Measurements from ENCODE around the gene ARHGEF7. TPM values are rescaled to one million over a fixed set of nuclear protein-coding genes. Genes with fewer than 3 reads are reported as not detected.

Gene ARHGEF7
- total RNA-seq, 1 experiment from 2014 or later = 21.6 TPM

DNA sequence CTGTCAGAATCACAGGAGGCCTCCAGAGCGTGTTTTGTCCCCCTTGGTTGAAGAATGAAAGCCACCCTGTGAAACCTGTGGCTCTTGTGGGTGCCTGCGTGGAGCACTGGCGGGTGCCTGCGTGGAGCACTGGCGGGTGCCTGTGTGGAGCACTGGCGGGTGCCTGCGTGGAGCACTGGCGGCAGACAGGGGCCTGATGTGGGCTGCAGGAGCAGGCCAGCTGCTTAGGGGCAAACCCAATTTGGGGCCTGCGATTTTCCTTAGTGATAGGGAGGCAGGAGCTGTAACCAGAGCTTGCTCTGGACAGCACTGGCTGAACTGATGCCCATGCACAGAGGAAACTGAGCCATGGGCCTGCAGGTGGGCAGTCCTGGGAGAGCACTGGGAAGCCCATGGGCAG, 24.3 kb downstream of the ARHGEF7 start:
- no peak for DNase-seq (ENCODE audit: low read depth)

DNA sequence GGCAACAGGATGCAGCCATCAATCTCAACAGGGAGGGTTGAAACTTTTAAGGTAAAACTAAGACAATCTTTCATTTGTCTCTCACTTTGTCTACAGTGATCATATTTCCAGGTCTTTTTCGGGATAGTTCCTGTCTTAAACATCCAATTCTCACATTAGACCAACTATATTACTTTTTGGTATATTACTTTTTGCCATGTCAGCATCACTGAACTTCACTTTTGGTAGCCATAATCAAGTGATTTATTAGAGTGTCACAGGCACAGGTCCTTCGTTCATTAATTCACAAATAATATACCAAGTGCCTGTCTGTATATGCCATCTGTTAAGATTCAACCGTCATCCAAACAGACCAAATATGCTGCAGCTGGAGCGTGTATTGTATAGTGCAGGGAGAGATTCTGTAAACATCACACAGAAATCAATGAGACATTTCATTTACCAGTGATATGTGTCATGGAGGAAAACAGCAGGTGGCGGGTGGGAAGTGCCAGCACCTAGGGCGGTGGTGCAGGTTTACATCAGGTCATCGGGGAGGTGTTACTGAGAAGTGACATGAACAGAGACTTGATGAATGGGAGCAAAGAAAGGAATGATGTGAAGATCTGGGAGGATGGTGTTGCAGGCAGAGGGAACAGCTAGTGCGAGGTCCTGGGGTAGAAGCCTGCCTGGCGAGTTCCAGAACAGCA, 24.9 kb downstream of the ARHGEF7 start:
- DNase-seq (ENCODE audit: low read depth) = no peak

DNA sequence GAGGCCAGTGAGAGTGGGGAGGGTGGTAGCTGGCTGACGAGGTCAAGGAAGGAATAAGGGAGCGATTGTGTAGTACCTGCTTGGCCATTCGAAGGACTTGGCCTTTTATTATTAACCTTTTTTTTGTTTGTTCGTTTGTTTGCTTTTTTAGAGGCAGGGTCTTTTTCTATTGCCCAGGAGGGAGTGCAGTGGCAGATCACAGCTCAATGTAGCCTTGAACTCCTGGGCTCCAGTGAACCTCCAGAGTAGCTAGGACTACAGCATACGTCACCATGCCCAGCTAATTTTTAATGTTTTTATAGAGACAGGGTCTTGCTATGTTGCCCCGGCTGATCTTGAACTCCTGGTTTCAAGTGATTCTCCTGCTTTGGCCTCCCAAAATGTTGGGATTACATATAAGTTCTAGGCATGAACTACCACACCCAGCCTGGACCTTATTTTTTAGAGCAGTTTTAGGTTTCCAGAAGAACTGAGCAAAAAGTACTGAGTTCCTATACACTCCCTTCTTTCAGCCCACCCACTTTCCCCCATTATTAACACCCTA, 25.5 kb downstream of the ARHGEF7 start:
- DNase-seq (ENCODE audit: low read depth) = no peak

- no peak for DNase-seq (ENCODE audit: low read depth)
These were observed 27.4 kb downstream of the ARHGEF7 start for GRCh38 chr13:111142472-111142871.

- DNase-seq (ENCODE audit: low read depth) = no peak
These were observed 28.9 kb downstream of the ARHGEF7 start for GRCh38 chr13:111143865-111144540.

DNA sequence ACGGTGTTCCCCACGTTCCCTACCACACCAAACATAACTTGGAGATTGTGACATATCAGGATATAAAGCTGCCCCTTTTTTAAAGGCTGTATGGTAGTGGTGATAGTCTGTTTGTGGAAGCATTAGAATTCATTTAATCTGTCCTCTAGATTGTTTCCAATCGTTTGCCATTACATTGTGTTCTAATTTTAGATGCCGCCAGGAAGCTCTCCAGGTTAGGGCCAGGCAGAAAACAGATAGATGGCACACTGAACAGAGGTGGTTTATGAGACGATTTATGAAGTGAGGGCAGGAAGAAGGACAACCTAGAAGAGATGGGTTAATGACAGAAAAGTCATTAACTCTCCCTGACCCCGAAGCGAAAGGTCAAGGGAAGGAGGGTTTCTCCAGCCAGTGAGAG, 30.0 kb downstream of the ARHGEF7 start:
- DNase-seq (ENCODE audit: low read depth) = no peak

DNA sequence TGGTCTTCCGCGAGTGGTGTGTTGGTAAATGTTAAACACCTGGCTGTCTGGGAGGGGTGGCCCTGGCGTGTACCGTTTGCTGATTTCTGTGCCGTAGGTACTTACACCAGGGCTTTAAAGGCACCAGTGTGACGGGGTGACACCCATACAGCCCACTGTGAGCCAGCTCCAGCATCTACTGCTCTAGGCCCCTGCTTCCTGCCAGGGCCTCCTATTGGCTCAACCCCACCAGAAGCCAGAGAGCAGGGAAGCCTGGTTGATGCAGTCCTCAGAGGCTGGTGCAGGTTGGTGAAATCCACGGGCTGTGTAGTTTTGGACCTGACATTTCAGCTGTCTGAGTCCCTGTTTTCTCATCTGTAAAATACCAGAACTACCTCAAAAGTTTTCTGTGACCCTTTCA, 30.4 kb downstream of the ARHGEF7 start:
- DNase-seq (ENCODE audit: low read depth) = no peak

- DNase-seq (ENCODE audit: low read depth) = no peak
These were observed 37.7 kb downstream of the ARHGEF7 start for GRCh38 chr13:111152844-111153243.

DNA sequence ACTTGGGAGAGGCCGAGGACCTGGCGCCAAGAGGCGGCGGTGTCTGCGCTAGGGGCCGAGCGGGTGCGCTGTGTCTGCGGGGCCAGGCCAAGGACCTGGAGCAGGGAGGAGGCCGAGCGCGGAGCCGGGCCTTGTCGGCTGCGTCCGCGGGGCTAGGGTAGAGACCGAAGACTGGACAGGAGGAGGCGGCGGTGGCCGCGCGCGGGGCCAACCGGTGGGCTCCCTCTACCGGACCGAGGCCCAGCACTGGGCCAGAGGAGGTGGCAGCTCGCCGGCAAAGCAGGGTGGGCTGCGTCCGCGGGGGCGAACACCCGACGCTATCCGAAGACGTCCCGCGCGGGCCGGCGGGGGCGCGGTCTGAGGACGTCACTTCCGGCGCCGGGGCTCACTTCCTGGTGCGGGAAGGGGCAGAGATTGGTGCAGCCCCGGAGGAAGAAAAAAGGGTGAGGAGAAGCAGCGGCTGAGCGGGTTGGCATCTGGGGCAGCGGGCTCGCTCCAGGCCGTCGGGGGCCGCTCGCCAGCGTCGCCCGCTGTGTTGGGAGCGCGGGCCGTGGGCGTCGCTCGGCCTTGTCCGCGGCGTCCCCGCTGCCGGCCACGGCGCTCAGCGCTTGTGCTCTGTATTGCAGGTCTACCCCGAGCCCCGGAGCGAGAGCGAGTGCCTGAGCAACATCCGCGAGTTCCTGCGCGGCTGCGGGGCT, 38.3 kb downstream of the ARHGEF7 start:
- DNase-seq (ENCODE audit: low read depth) = peak; percentile 94

- DNase-seq (ENCODE audit: low read depth) = no peak
These were observed 38.8 kb downstream of the ARHGEF7 start for GRCh38 chr13:111153977-111154332.

- DNase-seq (ENCODE audit: low read depth) = no peak
These were observed 41.3 kb downstream of the ARHGEF7 start for GRCh38 chr13:111156421-111156820.

- no peak for DNase-seq (ENCODE audit: low read depth)
These were observed 43.2 kb downstream of the ARHGEF7 start for GRCh38 chr13:111158136-111158805.

GRCh38 chr13:111159362-111160320, 44.5 kb downstream of the ARHGEF7 start:
- no peak for DNase-seq (ENCODE audit: low read depth)

DNA sequence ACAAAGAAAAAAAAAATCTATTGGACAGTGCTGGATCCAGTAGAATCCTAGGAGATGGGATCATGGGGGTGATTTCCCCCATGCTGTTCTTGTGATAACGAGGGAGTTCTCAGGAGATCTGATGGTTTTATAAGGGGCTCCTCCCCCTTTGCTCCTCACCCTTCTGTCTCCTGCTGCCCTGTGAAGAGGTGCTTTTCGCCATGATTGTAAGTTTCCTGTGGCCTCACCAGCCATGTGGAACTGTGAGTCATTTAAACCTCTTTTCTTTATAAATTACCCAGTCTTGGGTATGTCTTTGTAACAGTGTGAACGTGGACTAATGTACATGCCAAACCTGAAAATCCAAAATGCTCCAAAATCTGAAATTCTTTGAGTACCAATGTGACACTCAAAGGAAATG, 45.5 kb downstream of the ARHGEF7 start:
- no peak for DNase-seq (ENCODE audit: low read depth)

DNA sequence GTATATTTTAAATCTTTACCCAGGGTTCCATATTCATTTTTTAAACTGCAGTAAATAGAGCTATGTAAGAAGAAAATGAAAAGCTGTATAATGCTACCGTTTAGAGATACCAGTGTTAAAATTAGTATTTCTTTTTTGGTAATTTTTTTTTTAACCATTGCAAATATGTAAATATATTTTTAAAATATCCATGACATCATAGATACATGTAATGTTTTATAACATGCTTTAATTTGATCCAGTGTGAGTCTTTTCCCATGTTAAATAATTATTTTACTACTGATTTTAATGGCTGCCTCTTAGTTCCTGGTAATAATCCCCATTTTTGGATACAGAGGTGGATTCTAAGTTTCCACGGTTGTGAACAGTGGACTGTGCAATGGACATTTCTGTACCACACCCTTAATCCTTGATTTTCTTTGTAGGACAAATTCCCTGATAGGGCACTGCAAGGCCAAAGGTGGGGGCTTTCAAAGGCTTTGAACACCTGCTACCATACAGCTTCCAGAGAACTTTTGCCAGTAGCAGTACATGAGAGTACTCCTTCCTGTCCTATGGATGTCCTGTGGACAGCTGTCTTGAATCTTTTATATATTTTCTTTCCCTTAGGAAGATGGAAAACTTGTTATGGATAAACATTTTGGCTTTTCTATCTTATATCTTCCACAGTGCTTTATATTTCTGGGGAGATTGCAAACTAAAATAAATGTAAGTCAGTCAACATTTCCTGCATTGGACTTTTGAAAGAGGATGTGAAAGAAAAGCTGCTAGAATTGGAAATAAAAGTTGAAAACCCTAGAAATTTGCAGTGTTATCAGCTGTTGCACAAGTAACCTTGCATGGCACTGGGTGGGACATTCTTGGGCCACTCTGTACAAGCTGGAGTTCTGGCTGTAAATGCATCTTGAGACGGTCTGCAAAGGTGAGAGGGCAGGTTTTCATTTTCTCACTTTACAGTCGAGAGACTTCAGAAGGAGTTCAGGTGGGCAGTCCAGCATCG, 46.8 kb downstream of the ARHGEF7 start:
- DNase-seq (ENCODE audit: low read depth) = no peak

GRCh38 chr13:111165241-111166010, 50.3 kb downstream of the ARHGEF7 start:
- no peak for DNase-seq (ENCODE audit: low read depth)

DNA sequence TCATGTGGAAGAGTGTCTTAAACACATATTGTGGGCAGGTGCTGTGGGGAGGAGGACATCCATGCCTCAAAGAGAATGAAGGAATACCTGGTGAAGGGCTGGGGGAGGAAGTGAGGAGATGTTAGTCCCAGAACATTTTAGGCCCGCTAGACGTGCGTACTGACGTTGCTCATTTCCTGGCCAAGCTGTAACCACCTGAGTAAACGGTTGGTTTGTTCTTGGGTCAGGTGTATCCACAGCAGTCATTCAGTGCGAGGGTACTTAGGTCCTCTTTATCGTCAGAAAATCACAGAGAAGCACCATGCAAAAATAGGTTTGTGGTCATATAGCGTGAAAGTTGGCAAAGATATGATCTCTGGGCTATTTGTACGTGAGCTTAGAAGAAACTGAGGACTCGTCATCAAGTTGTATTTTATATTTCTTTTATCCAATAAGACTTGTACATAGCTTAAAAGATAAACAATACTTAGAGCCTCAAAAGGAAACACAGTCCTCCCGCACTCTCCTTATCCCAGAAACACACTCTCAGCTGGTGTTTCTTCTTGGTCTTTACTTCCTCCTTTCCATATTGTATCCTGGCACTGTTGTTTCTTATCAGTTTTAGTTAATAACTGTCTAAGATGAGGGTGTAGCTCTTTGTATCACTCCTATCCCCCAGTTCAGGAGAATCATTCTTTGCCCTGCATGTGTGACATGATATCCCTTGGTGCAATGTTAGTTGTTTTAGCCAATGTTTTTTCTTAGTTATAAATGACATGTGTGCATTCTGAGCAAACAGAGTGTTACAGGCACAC, 52.0 kb downstream of the ARHGEF7 start:
- DNase-seq (ENCODE audit: low read depth) = no peak

DNA sequence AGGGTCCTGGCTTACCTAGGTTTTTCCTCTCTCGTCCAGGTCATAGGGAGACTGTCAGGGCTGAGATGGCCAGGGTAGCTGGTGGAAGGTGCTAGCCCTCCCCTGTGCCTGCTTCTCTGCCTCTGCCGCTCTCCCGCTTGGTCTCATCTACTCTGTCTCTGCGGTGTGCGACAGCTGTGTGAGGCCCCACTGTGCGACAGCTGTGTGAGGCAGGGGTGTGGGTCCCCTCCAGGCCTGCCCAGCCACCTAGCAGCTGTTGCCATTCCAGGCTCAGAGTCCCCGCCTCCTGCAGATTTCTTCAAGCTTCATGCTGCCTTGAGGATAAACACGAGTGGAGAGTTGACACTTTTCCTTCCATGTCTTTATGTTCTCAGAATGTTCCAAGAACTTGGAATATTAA, 53.0 kb downstream of the ARHGEF7 start:
- DNase-seq (ENCODE audit: low read depth) = no peak

Measured in HT1080 (cell line).